Activated CD8-positive, alpha-beta T cell treated with anti-CD3 and anti-CD28 coated beads for 36 hours (primary cell): ENCODE measurements around the gene ITPR2. TPM values are rescaled to one million over a fixed set of nuclear protein-coding genes. Genes with fewer than 3 reads are reported as not detected.
A peak's percentile ranks its signal among the peaks of the same experiment; 100 is the strongest.

Source experiments
- ATAC-seq: fragments of 200-7000 bp; cut with Tn5 transposase; one replicate; pipeline ENCODE4 v1.10.0; 2021; ENCODE audit warnings: mild to moderate bottlenecking, moderate library complexity
- CTCF ChIA-PET: fragments of 350-600 bp; sonication (Branson Sonifier 250); formaldehyde crosslinking; loops from one replicate; lab custom pipeline; 2021; ENCODE audit warnings: antibody characterized with exemption; lab: Charles Lee
- POLR2A ChIA-PET: fragments of 350-600 bp; sonication (Branson Sonifier 250); formaldehyde crosslinking; loops from one replicate; lab custom pipeline; 2021; ENCODE audit warnings: antibody characterized with exemption; lab: Charles Lee
- DNase-seq: peaks from one replicate; pipeline ENCODE4 v3.0.0-alpha.2; 2020
- H3K27ac Mint-ChIP-seq: one replicate; pipeline ENCODE4 v1.8.0; 2021; ENCODE audit warnings: mild to moderate bottlenecking, mixed read lengths
- H3K27me3 Mint-ChIP-seq: one replicate; pipeline ENCODE4 v1.8.0; 2021; ENCODE audit warnings: mixed read lengths
- H3K36me3 Mint-ChIP-seq: one replicate; pipeline ENCODE4 v1.8.0; 2021; ENCODE audit warnings: low read depth, mixed read lengths
- H3K4me1 Mint-ChIP-seq: one replicate; pipeline ENCODE4 v1.8.0; 2021; ENCODE audit warnings: low read depth, mixed read lengths
- H3K4me3 Mint-ChIP-seq: one replicate; pipeline ENCODE4 v1.8.0; 2021; ENCODE audit warnings: mild to moderate bottlenecking, moderate library complexity, mixed read lengths
- H3K9me3 Mint-ChIP-seq: one replicate; pipeline ENCODE4 v1.8.0; 2021; ENCODE audit warnings: mixed read lengths
- CTCF ChIP-seq: fragments of 200-600 bp; IDR thresholded peaks from one replicate; pipeline ENCODE4 v1.8.0; 2022; ENCODE audit warnings: antibody characterized with exemption, mild to moderate bottlenecking
- intact Hi-C: fragments of 100-400 bp; cut with micrococcal nuclease; formaldehyde crosslinking; loops from one replicate; pipeline ENCODE4 v1.10.0; 2022
- total RNA-seq, 2 experiments: library from RNA; stranded (reverse); gene quantifications; one replicate each; pipeline ENCODE4 v1.2.3, GENCODE V29; 2021

Gene ITPR2
- total RNA-seq, result 10 to 100 TPM; 38.9 to 41.2 TPM

DNA sequence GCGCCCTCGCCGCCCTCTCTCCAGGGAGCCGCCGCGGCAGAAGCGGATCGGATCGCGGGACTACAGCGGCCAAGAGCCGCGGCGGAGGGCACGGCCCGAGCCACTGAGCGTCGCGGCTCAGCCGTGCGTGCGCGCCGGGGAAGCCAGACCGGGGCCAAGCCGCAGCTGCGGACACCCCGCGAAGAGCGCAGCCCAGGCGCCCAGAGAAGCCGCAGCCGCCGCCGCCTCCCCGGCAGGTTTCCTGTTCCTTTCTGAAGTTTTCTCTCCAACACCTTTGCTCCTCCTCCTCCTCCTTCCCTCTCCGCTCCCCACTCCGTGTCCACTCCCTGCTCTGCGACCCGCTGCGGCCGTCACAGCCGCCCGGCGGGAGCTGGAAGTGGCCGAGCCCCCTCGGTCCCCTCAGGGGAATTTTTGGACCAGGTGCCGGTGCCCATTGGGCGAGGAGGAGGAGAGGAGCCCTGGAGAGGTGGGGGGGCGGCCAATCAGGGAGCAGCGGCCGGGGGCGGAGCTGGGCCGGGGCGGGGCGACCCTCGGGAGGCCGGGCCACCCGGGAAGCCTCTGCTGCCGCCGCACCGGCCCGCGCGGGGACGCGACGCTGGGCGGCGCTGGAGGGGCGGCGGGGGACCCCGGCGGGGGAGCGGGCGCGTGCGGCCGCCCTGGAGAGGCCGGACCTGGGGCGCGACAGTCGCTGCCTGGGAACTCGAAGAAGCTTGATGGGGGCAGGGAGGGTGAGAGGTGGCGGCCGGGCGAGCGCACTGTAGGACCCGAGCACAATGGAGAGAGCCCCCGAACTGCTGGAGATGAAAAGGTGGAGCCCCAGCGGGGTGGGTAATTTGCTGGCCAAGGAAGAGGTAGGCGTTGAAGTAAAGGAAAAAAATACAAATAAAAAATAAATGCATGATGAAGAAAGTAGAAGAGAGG lies at the start of gene ITPR2:
Gene ITPR2 (minus strand): TSS at position 373 of the 921 bp plus-strand sequence. CDS start 413 bp downstream, outside the sequence.
- DNase-seq (peak; percentile 96), ATAC-seq (peak; percentile 94)
- Mint-ChIP-seq H3K4me1 (peaks cover 38% of the 10 kb centered on the region), H3K36me3 (peaks cover 18% of the 10 kb centered on the region), H3K4me3 (peak within 1 kb of the TSS; percentile 95), H3K9me3 (no peaks in the 10 kb centered on the region), H3K27me3 (no peaks in the 10 kb centered on the region), H3K27ac (peak within 1 kb of the TSS; percentile 98)
- ChIA-PET POLR2A (interaction anchor here (0.5 to 1.7 kb wide), 11 partner anchors 8 to 131 kb away, joined by 3 to 8 read pairs (median 3); no protein-coding TSS in a partner anchor), CTCF (interaction anchor here (0.7 to 4.8 kb wide), 27 partner anchors 8 to 474 kb away, joined by 3 to 33 read pairs (median 4); partner anchors contain the start of genes MED21 and TM7SF3)
- TF ChIP-seq CTCF, result peak; percentile 34
- intact Hi-C loops, result loop anchor here (5.0 kb wide), 1 partner anchor 86 kb away; no protein-coding TSS in a partner anchor

DNA sequence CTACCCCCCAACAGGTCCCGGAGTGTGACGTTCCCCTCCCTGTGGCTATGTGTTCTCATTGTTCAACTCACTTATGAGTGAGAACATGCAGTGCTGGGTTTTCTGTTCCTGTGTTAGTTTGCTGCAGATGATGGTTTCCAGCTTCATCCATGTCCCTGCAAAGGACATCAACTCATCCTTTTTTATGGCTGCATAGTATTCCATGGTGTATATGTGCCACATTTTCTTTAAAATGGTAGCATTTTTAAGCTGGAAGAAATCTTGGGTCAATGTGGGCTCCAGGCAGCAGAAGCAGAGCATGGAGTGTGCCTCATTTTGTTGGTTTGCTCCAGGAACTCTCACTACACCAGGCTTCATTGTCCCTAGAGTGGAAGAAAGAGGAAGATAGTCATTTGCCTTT lies 47.6 kb upstream of the ITPR2 start:
- intact Hi-C loops, result no loop called here
- CTCF ChIA-PET, result interaction anchor here (0.9 to 1.3 kb wide), 2 partner anchors 9 to 10 kb away, joined by 3 to 6 read pairs; no protein-coding TSS in a partner anchor

GRCh38 chr12:26878661-26879119 lies 45.7 kb upstream of the ITPR2 start:
- Mint-ChIP-seq H3K4me3 (no peak overlapping the region), H3K27me3 (peaks cover 2% of the 10 kb centered on the region), H3K9me3 (no peaks in the 10 kb centered on the region), H3K4me1 (no peaks in the 10 kb centered on the region), H3K36me3 (no peaks in the 10 kb centered on the region), H3K27ac (no peak overlapping the region)
- ATAC-seq (no peak), DNase-seq (no peak)
- POLR2A ChIA-PET, result interaction anchor here (0.9 kb wide), 1 partner anchor 10 kb away, joined by 3 read pairs; no protein-coding TSS in a partner anchor
- no peak for TF ChIP-seq CTCF
- intact Hi-C loops, result no loop called here
- CTCF ChIA-PET, result interaction anchor here (0.6 to 1.7 kb wide), 11 partner anchors 10 to 182 kb away, joined by 3 to 7 read pairs (median 3); partner anchors contain the start of gene ITPR2

More for the DNA sequence above, 47.6 kb upstream of the ITPR2 start:
- Mint-ChIP-seq H3K27me3 (peaks cover 2% of the 10 kb centered on the region), H3K9me3 (no peaks in the 10 kb centered on the region), H3K4me1 (peaks cover 9% of the 10 kb centered on the region), H3K36me3 (no peaks in the 10 kb centered on the region), H3K27ac (no peak overlapping the region), H3K4me3 (no peak overlapping the region)
- POLR2A ChIA-PET, result no interaction called here
- DNase-seq (no peak), ATAC-seq (no peak)
- TF ChIP-seq CTCF, result no peak

DNA sequence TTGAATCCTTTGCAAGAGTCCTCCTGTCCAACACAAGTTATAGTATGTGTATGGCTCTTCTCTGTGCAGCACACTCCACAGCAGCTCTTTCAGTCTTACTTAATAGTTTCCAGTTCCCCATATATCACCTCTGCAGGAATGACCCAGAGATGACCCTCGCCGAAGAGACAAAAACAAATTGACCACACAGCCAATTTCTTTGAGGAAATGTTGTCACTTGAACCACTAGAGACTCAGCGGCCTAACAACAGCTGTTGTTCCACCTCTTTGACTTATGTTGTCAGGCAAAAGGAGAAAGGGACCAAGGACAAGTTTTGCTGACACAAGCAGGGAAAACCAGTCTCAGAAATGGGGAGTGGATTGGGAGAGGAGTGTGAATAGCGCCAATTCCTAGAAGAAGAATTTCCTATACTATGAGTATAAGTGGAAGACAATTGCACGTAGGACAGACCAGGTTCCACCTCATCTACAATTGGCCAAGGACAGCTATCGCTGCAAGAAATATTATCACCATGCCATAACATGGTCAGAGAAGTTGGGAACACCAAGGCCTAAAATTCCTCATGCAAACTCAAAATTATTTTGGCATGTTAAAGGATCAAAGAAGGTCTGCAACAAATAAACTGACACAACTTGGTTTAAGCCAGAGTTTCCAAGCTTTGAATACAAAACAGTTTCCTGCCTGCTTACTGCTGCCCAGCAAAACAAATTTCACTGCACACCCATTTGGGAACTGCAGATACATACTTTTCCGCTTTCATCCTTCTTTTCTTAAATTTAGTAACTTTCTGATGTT lies 41.7 kb upstream of the ITPR2 start:
- Mint-ChIP-seq H3K9me3 (no peaks in the 10 kb centered on the region), H3K27me3 (peaks cover 4% of the 10 kb centered on the region), H3K4me3 (no peak overlapping the region), H3K27ac (no peak overlapping the region), H3K36me3 (no peaks in the 10 kb centered on the region), H3K4me1 (peaks cover 12% of the 10 kb centered on the region)
- no peak for TF ChIP-seq CTCF
- ChIA-PET CTCF (interaction anchor here (1.1 to 8.1 kb wide), 4 partner anchors 11 to 42 kb away, joined by 4 to 55 read pairs (median 8); partner anchors contain the start of gene ITPR2), POLR2A (no interaction called here)
- intact Hi-C loops, result no loop called here
- ATAC-seq (no peak), DNase-seq (no peak)
